Brain microvascular endothelial cell (primary cell): Measurements from ENCODE around the gene TKFC.
A peak's percentile ranks its signal among the peaks of the same experiment; 100 is the strongest.

Experiments used
- DNase-seq: peaks from one replicate; pipeline ENCODE4 v3.0.0-alpha.2; 2020
- H3K27ac ChIP-seq: fragments of 250-450 bp; sonication (Bioruptor Pico); 2 replicates; pipeline ENCODE4 v1.5.1; 2020; ENCODE audit warnings: mild to moderate bottlenecking, moderate library complexity
- H3K27me3 ChIP-seq: fragments of 250-450 bp; sonication (Bioruptor Pico); replicated peaks from 2 replicates; pipeline ENCODE4 v1.5.1; 2020; ENCODE audit warnings: mild to moderate bottlenecking
- H3K36me3 ChIP-seq: fragments of 250-450 bp; sonication (Bioruptor Pico); replicated peaks from 2 replicates; pipeline ENCODE4 v1.5.1; 2020; ENCODE audit warnings: mild to moderate bottlenecking
- H3K4me3 ChIP-seq: 2 replicates; pipeline ENCODE4 v1.5.1; 2011; ENCODE audit warnings: low read depth, mild to moderate bottlenecking, control low read depth, low read length, moderate library complexity
- in situ Hi-C: cut with HindIII; loops from 2 replicates; pipeline ENCODE4 v1.10.0; 2017; ENCODE audit warnings: low sequenced_read_pairs, low pct_ligation_motif_present
- TF ChIP-seq, protein P1 (sequence below): IDR thresholded peaks from 2 replicates; pipeline ENCODE4 v1.5.1; 2011; ENCODE audit warnings: low read depth, mild to moderate bottlenecking, moderate library complexity, low read length, control low read depth, inconsistent platforms; ENCODE audit errors: missing control alignments

TKFC gene

DNA sequence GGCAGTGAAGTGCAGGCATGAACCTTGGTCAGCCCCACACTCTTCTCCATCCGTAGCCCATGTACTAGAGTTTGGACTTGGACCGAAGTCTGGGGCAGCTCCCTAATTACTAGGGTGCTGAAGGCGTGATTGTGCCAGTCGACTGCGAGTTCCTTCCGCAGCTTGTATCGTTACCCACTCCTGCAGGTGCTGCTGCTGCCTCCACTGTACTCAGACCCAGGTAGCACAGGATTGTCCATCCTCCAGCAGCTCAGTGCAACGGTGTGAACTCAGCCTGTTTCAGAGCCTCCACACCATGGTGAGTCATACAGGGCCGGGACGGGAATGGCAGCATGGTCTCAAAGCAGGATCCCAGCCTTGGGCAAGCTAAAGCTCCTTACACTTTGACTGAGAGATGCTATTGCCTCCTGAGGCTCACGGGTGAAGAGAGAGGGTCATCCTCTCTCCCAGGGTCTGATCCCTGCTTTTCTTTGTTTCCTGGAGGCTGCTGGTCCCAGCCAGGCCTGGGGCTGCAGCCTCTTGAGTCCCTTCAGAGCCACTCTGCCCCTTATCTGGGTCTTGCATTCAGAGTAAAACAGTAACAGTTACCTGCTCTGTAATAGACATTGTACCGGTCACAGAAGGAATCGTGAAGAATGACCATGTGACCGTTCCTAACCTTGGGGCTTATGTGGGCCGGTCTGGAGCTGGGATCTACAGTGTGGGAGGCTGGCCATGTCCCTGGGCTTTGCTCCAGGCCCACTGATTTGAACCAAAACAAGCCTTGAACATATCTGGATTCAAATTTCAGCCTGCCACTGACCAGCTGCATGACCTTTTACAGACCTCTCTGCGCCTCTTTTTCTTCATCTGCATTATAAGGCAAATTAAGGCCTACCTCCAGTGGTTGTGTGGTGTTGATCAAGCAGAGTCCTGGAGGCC lies 1.7 kb downstream of the TKFC start:
- in situ Hi-C loops, result no loop called here
- TF ChIP-seq, protein P1, sequence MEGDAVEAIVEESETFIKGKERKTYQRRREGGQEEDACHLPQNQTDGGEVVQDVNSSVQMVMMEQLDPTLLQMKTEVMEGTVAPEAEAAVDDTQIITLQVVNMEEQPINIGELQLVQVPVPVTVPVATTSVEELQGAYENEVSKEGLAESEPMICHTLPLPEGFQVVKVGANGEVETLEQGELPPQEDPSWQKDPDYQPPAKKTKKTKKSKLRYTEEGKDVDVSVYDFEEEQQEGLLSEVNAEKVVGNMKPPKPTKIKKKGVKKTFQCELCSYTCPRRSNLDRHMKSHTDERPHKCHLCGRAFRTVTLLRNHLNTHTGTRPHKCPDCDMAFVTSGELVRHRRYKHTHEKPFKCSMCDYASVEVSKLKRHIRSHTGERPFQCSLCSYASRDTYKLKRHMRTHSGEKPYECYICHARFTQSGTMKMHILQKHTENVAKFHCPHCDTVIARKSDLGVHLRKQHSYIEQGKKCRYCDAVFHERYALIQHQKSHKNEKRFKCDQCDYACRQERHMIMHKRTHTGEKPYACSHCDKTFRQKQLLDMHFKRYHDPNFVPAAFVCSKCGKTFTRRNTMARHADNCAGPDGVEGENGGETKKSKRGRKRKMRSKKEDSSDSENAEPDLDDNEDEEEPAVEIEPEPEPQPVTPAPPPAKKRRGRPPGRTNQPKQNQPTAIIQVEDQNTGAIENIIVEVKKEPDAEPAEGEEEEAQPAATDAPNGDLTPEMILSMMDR, result no peak
- DNase-seq, result peak; percentile 41
- H3K27me3 ChIP-seq, result no peaks in the 10 kb centered on the region
- no peak overlapping the region for H3K27ac ChIP-seq
- no peak overlapping the region for H3K4me3 ChIP-seq
- H3K36me3 ChIP-seq, result no peaks in the 10 kb centered on the region

DNA sequence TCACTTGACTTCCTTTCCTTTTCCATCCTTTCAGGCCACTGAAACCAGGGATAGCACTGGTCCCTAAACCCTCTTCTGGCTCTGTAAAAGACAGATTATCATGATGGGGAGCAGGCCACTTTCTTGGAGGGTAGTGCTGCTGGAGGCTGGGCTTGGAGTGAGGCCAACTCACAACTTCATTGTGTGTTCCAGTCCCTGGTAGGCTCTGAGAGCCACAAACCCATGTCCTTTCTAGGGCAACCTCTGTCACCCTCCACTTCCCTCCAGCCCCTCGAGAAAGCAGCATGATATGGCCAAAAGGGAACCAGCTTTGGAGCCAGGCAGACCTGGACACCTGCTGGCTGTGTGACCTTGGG lies 2.3 kb downstream of the TKFC start:
- in situ Hi-C loops, result no loop called here
- Histone ChIP-seq H3K27me3 (no peaks in the 10 kb centered on the region), H3K36me3 (no peaks in the 10 kb centered on the region), H3K27ac (no peak overlapping the region), H3K4me3 (no peak overlapping the region)
- TF ChIP-seq, protein P1, result no peak
- DNase-seq, result no peak

DNA sequence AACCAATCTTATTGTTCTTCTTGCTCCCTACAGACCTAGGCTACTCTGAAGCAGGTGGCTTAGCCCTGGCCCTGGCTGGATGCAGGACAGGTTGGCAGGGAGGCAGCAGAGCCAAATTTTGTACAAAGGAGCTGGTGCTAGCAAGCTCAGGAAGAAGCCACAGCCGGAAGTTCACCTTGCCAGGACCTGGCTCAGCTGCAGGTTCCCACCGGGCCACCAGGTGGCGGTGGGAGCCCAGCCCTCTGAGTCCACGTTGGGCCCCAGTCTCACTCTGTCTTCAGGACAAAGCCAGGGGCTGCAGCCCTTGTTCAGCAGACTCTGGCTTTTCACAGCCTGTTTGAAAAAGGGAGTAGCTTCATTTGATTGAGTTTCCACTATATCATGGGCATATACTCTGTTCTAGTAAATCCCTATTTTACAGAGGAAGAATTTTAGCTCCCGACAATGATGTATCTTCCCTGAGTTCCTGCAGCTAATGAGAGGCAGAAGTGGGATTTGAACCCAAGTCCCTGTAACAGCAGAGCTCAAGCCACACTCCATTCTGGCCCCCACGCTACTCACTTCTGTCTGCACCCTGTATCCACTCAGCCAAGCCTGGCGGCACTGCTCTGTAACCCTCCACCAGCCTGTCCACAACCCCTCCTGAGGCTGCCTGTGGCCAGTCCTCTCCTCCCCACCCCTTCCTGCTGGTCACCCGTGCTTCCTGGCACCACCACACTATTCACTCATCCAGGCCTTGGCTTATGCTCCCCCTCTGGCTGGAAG lies 3.3 kb downstream of the TKFC start:
- no peaks in the 10 kb centered on the region for H3K36me3 ChIP-seq
- in situ Hi-C loops, result no loop called here
- TF ChIP-seq, protein P1, result peak; percentile 100
- DNase-seq, result peak; percentile 59
- H3K27ac ChIP-seq, result no peak overlapping the region
- no peak overlapping the region for H3K4me3 ChIP-seq
- no peaks in the 10 kb centered on the region for H3K27me3 ChIP-seq

DNA sequence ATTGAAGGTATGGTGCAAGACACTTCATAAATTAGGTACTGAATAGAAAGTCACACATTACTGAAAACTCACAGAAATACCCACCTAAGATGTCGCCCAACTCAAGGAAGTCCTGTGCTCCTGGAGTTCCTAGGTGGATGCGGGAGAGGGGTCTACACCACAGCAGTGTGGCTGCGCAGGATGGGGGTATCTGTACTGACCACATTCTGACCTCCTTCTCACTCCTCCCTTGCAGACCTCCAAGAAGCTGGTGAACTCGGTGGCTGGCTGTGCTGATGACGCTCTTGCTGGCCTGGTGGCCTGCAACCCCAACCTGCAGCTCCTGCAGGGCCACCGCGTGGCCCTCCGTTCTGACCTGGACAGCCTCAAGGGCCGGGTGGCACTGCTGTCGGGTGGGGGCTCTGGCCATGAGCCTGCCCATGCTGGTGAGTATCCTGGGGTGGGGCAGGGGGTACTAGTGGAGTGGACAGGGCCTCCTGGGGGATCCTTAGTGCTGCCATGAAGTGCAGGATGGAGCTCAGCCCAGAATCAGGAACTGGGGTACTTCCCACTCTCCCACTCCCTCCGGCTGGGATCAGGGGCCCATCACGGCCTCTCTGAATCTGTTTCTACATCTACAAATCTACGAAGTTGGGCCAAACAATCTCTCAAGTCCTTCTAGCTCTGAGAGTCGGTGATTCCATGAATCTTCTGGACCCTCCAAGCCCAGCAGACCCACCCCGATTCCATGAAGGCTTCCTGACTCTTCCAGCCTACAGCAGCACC lies 4.9 kb downstream of the TKFC start:
- no peaks in the 10 kb centered on the region for H3K27me3 ChIP-seq
- in situ Hi-C loops, result no loop called here
- DNase-seq, result no peak
- no peak overlapping the region for H3K27ac ChIP-seq
- TF ChIP-seq, protein P1, result no peak
- no peaks in the 10 kb centered on the region for H3K36me3 ChIP-seq
- H3K4me3 ChIP-seq, result no peak overlapping the region

DNA sequence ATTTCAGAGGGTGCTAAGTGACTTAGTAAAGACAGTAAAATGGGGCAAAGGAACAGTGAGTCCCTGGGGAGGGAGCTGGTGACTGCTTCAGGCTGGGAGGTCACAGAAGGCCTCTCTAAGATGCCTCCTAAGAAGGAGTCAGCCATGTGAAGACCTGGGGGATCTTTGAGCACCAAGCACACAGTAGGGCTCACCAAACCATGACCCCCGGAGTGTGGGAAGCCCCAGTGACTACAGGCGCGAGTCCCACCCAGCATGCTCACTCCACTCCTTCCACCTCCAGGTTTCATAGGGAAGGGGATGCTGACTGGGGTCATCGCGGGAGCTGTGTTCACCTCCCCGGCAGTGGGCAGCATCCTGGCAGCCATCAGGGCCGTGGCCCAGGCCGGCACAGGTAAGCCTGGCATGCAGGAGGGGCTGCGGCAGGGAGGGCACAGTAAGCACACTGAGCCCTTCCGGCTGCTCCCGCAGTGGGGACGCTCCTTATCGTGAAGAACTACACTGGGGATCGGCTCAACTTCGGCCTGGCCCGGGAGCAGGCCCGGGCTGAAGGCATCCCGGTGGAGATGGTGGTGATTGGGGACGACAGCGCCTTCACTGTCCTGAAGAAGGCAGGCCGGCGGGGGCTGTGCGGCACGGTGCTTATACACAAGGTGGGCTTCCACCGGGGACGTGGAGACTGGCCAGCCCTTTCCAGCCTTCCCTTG lies 5.9 kb downstream of the TKFC start:
- H3K36me3 ChIP-seq, result no peaks in the 10 kb centered on the region
- H3K4me3 ChIP-seq, result no peak overlapping the region
- no peak for DNase-seq
- no peaks in the 10 kb centered on the region for H3K27me3 ChIP-seq
- no peak overlapping the region for H3K27ac ChIP-seq
- TF ChIP-seq, protein P1, result no peak
- in situ Hi-C loops, result no loop called here
